Forelimb muscle (tissue), 1 donor: Measurements from ENCODE around the gene IMMP2L. TPM values are rescaled to one million over a fixed set of nuclear protein-coding genes. Genes with fewer than 3 reads are reported as not detected.
A peak's percentile ranks its signal among the peaks of the same experiment; 100 is the strongest.

ENCODE experiments used
- DNase-seq: peaks from one replicate; pipeline ENCODE4 v3.0.0-alpha.2; 2013; ENCODE audit warnings: low read depth
- polyA plus RNA-seq: library from polyadenylated mRNA; unstranded; fragments of 120-200 nt; gene quantifications from one replicate; pipeline ENCODE4 v1.2.1, GENCODE V29; 2013; ENCODE audit not compliant: insufficient read length

IMMP2L gene
- polyA plus RNA-seq, 1 donor: 15.3 TPM

DNA sequence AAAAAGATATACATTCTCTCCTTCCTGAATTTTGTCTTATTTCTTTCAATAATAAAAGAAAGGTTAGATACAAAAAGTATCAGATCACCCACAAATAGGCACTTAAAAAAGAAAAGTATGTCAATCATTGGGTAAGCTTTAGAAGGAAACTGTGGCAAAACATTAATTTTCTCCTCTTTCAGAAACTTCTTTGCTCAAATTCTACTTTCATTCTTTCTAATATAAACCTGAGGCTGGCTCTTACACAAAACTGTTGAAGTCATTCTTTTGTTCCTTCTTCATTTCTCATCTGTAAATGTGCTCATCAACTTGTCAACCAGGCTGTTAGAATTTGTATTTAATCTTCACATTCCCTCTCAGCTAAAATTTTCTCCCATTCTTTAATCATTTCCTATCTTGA is 346.7 kb downstream of the IMMP2L start:
- DNase-seq: no peak

DNA sequence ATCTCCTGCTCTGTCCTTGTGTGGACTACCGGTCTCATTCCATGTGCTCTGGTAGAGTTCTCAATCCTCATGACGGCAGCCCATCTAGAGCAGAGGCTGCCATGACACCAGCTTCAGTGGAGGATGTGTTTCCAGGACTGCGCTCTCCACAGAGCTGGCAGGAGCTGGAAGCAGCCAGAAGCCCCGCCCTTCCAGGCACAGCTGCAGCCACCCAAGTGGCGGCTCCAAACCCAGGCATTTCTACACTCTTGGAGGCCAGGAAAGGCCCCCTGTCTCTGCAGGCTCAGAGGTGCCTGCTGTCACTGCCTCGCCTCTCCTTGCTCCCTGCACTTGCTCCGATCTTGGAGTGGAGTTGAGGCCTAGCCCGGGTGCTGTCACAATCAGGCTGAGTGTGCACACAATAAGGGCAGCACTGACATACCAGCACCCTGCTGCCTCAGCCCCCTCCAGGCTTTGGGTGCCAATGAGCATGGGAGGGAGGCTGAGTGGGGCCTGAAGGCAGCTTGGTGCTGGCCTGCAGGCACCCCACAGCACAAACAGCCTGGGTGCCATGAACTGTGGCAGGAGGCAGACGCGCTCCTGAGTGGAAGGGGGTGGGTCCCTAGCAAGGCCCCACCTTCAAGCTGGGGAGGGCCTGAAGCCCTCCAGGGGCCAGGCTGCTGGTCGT is 349.3 kb downstream of the IMMP2L start:
- DNase-seq: no peak

GRCh38 chr7:111210996-111211395 is 351.3 kb downstream of the IMMP2L start:
- DNase-seq: no peak

DNA sequence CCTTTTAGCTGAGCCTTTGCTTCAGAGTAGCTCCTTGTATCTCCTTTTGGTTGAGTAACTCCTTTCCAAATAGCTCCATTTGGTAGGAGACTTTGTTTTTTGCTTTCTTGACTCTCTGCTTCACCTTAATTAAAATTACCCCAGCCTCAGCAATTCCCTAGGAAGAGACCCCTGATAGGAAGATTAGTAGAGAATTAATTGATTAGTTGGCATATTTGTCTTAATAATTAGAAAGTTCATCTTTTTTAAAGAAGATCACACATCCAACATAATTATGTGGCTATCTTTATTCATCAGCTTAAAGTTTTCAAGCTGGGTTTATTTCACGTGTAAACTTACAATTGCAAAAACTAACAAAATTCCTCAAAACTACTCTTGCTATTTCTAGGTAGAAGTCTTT is 352.2 kb downstream of the IMMP2L start:
- DNase-seq: no peak

DNA sequence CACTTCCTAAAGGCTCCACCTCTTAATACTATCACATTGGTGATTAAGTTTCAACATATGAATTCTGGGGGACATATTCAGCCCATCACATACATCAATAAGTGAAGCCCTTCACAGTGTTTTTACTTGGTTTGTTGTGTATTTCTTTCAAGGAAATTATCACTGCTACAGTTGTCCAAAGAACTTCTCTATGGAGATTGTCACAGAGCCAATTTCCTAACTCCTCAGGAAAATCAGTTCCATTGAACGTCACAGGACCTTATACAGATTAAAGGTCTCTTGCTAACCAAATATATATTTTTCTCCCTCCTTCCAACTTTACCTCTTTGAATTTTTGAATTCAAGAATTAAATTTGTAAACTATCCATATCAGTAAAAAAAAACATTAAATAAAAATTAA is 357.0 kb downstream of the IMMP2L start:
- peak; percentile 13 for DNase-seq

DNA sequence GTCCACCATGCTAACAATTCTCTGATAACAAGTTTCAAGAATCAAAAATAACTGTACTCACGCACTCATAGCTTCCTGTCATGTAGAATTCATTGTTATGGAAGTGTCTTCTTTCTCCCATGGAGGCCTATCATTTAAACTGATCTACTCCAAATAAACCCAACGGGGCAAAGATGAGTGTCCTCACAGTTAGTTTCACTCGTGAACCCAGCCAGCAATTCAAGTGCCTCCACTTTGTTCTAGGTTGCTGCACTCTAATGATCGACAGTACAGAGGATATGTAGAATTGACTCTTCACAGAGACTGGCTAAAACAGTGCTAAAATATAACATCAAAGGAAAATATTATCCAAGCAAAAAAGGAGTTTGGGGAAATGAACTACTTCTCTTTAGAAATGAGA is 360.0 kb downstream of the IMMP2L start:
- no peak for DNase-seq

GRCh38 chr7:111199643-111200042 is 362.6 kb downstream of the IMMP2L start:
- no peak for DNase-seq

DNA sequence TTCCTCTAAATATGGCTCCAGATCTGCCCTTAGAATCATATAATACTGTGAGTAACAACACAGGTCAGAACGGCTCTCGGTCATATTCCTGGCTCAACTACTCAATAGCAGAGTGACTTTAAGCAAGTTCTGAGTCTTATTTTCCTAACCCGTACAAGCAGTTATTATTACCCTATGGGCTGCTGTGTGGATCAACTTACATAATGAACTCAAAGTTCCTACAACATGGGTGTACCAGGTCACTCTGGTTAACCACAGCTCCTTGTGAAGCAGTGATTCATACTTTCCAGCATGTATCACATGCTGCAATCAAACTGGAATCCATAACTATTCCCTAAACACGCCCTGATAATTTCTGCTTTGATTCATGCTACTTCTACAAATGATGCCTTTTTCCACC is 364.0 kb downstream of the IMMP2L start:
- DNase-seq: no peak

GRCh38 chr7:111196655-111197054 is 365.6 kb downstream of the IMMP2L start:
- no peak for DNase-seq

GRCh38 chr7:111192614-111193413 is 369.5 kb downstream of the IMMP2L start:
- DNase-seq: no peak

- no peak for DNase-seq
Measured at GRCh38 chr7:111190804-111191203, 371.5 kb downstream of the IMMP2L start.

DNA sequence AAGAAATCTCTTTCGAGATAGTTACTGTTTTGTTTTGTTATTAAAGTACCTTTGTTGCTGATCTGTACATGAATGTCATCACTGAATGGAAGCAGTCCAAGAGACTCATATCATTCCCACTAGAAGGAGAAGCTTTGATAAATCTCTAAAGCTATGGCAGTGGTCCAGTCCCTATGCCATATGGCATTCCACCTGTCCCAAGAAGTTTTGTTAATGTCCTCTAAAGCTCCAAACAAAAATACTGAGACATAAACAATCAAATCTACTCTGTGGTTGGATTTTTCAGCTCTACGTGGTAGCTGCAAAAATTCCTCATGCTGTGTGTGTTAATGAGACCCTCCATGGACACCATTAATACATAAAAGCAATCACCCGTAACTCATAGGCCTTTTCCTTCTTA is 377.3 kb downstream of the IMMP2L start:
- no peak for DNase-seq

- no peak for DNase-seq
Measured at GRCh38 chr7:111183321-111183720, 379.0 kb downstream of the IMMP2L start.

GRCh38 chr7:111180338-111180737 is 382.0 kb downstream of the IMMP2L start:
- no peak for DNase-seq

DNA sequence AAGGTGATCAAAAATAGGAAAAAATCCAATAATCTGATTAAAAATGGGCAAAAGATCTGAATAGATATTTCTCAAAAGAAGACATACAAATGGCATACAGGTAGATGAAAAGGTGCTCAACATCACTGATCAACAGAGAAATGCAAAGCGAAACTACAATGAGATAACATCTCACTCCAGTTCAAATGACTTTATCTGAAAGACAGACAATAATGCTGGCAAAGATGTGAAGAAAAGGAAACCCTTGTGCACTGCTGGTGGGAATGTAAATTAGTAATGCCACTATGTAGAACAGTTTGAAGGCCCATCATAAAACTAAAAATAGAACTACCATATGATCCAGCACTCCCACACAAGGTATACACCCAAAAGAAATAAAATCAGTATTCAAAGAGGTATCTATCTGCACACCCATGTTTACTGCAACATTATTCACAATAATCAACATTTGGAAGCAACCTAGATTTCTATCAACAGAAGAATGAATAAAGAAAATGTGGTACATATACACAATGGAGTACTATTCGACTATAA is 386.3 kb downstream of the IMMP2L start:
- no peak for DNase-seq

GRCh38 chr7:111174510-111174909 is 387.8 kb downstream of the IMMP2L start:
- DNase-seq: peak; percentile 20

DNA sequence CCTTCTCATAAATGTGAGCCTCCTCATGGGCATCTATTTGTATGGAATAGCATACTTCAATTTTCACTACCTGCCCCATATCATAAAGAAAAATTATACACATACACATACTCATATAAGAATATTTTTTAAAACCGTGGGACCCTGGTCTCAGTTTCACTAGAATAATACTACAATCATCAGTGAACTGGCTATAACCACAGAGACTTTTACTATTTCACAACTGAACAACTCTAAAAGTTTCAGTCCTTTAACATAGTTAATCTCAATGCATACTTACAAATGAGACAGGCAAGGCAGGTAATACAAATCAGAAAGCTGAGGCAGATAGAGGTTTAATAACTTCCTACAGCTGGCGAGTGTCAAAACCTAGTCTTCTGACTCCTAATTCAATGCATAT is 388.3 kb downstream of the IMMP2L start:
- no peak for DNase-seq

- DNase-seq: no peak
Measured at GRCh38 chr7:111173528-111173927, 388.8 kb downstream of the IMMP2L start.

GRCh38 chr7:111172564-111173257 is 389.6 kb downstream of the IMMP2L start:
- DNase-seq: peak; percentile 55

GRCh38 chr7:111168182-111168581 is 394.1 kb downstream of the IMMP2L start:
- DNase-seq: peak; percentile 95

GRCh38 chr7:111164442-111164841 is 397.9 kb downstream of the IMMP2L start:
- DNase-seq: no peak

- no peak for DNase-seq
Measured at GRCh38 chr7:111162692-111163091, 399.6 kb downstream of the IMMP2L start.
